ENCODE measurements around the gene LIPM.

LIPM gene

GRCh38 chr10:88802523-88803285 is at the start of gene LIPM:
Gene LIPM, plus strand, starts transcription at chr10:88802730. Its CDS starts 167 bp downstream, at chr10:88802897.
- no peak for DNase-seq (ENCODE audit: low read depth in 2 of 2, low spot score in 1 of 2)

- DNase-seq (ENCODE audit: low read depth in 2 of 2, low spot score in 1 of 2) = no peak
These were observed 48.2 kb upstream of the LIPM start for GRCh38 chr10:88754287-88754686.

- no peak for DNase-seq (ENCODE audit: low read depth in 2 of 2, low spot score in 1 of 2)
These were observed 46.8 kb upstream of the LIPM start for GRCh38 chr10:88755753-88756152.

- no peak for DNase-seq (ENCODE audit: low read depth in 2 of 2, low spot score in 1 of 2)
These were observed 45.9 kb upstream of the LIPM start for GRCh38 chr10:88756660-88757059.

- DNase-seq (ENCODE audit: low read depth in 2 of 2, low spot score in 1 of 2) = no peak
These were observed 43.0 kb upstream of the LIPM start, which contains the start of gene LIPN for GRCh38 chr10:88759366-88760101. Gene LIPN, plus strand, starts transcription at chr10:88760020. Its CDS starts 1,386 bp downstream, at chr10:88761406.

GRCh38 chr10:88762906-88763305 is 39.6 kb upstream of the LIPM start:
- no peak for DNase-seq (ENCODE audit: low read depth in 2 of 2, low spot score in 1 of 2)

- DNase-seq (ENCODE audit: low read depth in 2 of 2, low spot score in 1 of 2) = no peak
These were observed 39.1 kb upstream of the LIPM start for GRCh38 chr10:88763441-88763840.

GRCh38 chr10:88764110-88764509 is 38.4 kb upstream of the LIPM start:
- no peak for DNase-seq (ENCODE audit: low read depth in 2 of 2, low spot score in 1 of 2)

- no peak for DNase-seq (ENCODE audit: low read depth in 2 of 2, low spot score in 1 of 2)
These were observed 36.7 kb upstream of the LIPM start for GRCh38 chr10:88765816-88766215.

- DNase-seq (ENCODE audit: low read depth in 2 of 2, low spot score in 1 of 2) = no peak
These were observed 33.1 kb upstream of the LIPM start for GRCh38 chr10:88769384-88769783.

GRCh38 chr10:88781206-88781605 is 21.3 kb upstream of the LIPM start:
- no peak for DNase-seq (ENCODE audit: low read depth in 2 of 2, low spot score in 1 of 2)

GRCh38 chr10:88782222-88782621 is 20.3 kb upstream of the LIPM start:
- DNase-seq (ENCODE audit: low read depth in 2 of 2, low spot score in 1 of 2) = no peak

- no peak for DNase-seq (ENCODE audit: low read depth in 2 of 2, low spot score in 1 of 2)
These were observed 18.8 kb upstream of the LIPM start for GRCh38 chr10:88783724-88784123.

- DNase-seq (ENCODE audit: low read depth in 2 of 2, low spot score in 1 of 2) = no peak
These were observed 16.3 kb upstream of the LIPM start for GRCh38 chr10:88786032-88786770.

- DNase-seq (ENCODE audit: low read depth in 2 of 2, low spot score in 1 of 2) = no peak
These were observed 15.1 kb upstream of the LIPM start for GRCh38 chr10:88787463-88787862.

- no peak for DNase-seq (ENCODE audit: low read depth in 2 of 2, low spot score in 1 of 2)
These were observed 13.6 kb upstream of the LIPM start for GRCh38 chr10:88788924-88789323.

GRCh38 chr10:88791924-88792323 is 10.6 kb upstream of the LIPM start:
- no peak for DNase-seq (ENCODE audit: low read depth in 2 of 2, low spot score in 1 of 2)

- no peak for DNase-seq (ENCODE audit: low read depth in 2 of 2, low spot score in 1 of 2)
These were observed 9.9 kb upstream of the LIPM start for GRCh38 chr10:88792661-88793060.

GRCh38 chr10:88793712-88794299 is 8.7 kb upstream of the LIPM start:
- no peak for DNase-seq (ENCODE audit: low read depth in 2 of 2, low spot score in 1 of 2)

- DNase-seq (ENCODE audit: low read depth in 2 of 2, low spot score in 1 of 2) = no peak
These were observed 7.8 kb upstream of the LIPM start for GRCh38 chr10:88794731-88795130.

Data from stimulated activated CD8-positive, alpha-beta memory T cell treated with anti-CD3 and anti-CD28 coated beads, Interleukin-4, amount 100 ng/mL, for 1 hour (primary cell).